ES-I3 (cell line): Measurements from ENCODE around the gene SDK1.

Experiments used
- H3K36me3 ChIP-seq: 2 replicates; pipeline ENCODE4 v1.6.1; 2013; ENCODE audit warnings: mild to moderate bottlenecking, low read length, control low read depth, moderate library complexity; ENCODE audit not compliant: insufficient read depth
- H3K4me1 ChIP-seq: 2 replicates; pipeline ENCODE4 v1.6.1; 2013; ENCODE audit warnings: mild to moderate bottlenecking, control low read depth, low read length; ENCODE audit not compliant: insufficient read depth
- H3K9ac ChIP-seq: 2 replicates; pipeline ENCODE4 v1.6.1; 2013; ENCODE audit warnings: low read depth, mild to moderate bottlenecking, low read length, moderate library complexity
- H3K9me3 ChIP-seq: 2 replicates; pipeline ENCODE4 v1.6.1; 2013; ENCODE audit warnings: mild to moderate bottlenecking, low read length, moderate library complexity; ENCODE audit not compliant: control insufficient read depth, insufficient read depth

The SDK1 gene

DNA sequence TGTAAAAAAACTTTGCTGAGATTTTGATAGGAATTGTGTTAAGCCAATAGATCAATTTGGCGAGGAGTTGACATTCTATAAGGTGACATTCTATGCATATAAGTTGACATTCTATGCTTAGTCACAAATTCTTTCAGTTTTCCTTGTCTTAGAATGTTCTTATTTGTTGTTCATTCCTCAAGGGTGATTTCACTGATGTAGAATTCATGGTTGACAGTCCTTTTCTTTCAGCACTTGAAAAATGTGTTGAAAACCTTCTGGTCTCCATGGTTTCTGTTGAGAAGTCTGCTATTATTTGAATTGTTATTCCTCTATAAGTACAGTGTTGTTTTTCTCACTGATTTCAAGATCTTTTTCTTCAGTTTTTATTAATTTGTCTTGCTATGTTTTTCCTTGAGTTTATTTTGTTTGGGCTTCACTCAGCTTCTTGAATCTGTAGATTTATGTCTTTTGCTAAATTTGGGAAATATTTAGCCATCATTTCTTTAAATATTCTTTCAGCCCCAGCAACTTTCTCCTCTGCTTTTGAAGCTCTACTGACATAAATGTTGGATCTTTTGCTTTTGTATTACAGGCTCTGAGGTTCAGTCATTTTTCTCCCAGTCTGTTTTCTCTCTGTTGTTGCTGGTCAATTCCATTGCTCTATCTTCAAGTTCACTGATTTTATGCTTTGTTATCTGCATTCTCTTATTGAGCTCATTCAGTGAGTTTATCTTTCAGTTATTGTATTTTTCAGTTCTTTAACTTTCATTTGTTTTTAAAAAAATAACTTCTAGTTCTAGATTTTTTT is 154.9 kb downstream of the SDK1 start:
- Histone ChIP-seq H3K4me1 (no peaks in the 10 kb centered on the region), H3K9ac (no peak overlapping the region), H3K9me3 (no peaks in the 10 kb centered on the region), H3K36me3 (no peaks in the 10 kb centered on the region)

DNA sequence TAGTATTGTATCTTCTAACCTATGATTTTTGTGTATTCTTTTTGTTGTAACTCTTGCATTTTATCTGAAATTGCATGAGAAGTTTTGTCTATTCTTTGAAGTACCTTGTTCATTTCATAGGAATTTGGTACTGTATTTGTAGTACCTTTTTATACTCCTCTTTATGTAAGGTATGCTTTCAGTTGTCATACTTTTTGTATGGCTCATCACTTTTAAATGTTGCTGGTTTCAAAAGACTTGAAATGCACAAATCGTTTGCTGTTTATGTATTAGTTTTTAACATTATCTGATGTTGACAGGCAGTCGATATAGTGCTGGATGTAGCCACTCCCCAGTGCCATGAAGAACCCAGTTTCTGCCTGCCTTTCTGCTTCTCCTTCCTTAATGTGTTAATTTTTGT is 158.1 kb downstream of the SDK1 start:
- Histone ChIP-seq H3K9me3 (no peaks in the 10 kb centered on the region), H3K4me1 (0 out of 2 replicates have a peak, but pooled peaks cover 5% of the 10 kb centered on the region), H3K36me3 (no peaks in the 10 kb centered on the region), H3K9ac (no peak overlapping the region)

DNA sequence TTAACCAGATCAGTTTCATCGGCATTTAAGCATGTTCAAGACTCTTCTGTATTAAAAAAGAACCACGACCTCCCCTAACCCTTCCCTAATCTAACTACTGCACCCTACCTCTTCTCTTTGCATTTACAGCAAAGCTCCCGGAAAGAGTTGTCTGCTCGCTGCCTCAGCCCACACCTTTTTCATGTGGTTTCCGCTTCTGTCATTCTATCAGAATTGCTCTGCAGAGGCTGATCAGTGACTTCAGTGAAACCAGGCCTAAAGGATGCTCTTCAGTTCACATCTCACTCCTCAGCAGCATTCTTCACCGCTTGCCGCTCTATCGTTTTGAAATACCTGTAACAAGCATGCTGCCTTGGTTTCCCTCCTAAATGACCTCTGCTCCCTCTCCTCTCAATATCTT is 160.9 kb downstream of the SDK1 start:
- H3K36me3 ChIP-seq = no peaks in the 10 kb centered on the region
- no peak overlapping the region for H3K9ac ChIP-seq
- 0 out of 2 replicates have a peak, but pooled peaks cover 5% of the 10 kb centered on the region for H3K4me1 ChIP-seq
- H3K9me3 ChIP-seq = no peaks in the 10 kb centered on the region

DNA sequence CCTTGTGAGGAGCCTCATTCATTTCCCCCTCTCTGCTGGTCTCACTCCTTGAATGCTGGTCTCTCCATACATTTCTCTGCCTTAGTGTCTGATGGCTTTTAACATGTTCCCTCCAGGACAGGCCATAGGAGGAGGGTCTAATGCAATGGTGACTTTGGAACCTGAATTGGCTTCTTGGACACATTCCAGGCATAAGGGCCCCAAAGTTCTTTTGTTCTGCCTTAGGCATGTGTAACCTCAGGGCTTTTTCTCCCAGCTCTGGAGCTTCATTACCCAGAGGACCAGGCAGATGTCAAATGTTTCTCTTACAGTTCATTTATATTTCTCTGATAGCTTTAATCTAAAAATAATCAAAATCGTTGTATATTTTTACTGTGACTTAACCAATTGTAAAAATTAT is 162.6 kb downstream of the SDK1 start:
- Histone ChIP-seq H3K9me3 (no peaks in the 10 kb centered on the region), H3K36me3 (no peaks in the 10 kb centered on the region), H3K9ac (no peak overlapping the region), H3K4me1 (0 out of 2 replicates have a peak, but pooled peaks cover 5% of the 10 kb centered on the region)

DNA sequence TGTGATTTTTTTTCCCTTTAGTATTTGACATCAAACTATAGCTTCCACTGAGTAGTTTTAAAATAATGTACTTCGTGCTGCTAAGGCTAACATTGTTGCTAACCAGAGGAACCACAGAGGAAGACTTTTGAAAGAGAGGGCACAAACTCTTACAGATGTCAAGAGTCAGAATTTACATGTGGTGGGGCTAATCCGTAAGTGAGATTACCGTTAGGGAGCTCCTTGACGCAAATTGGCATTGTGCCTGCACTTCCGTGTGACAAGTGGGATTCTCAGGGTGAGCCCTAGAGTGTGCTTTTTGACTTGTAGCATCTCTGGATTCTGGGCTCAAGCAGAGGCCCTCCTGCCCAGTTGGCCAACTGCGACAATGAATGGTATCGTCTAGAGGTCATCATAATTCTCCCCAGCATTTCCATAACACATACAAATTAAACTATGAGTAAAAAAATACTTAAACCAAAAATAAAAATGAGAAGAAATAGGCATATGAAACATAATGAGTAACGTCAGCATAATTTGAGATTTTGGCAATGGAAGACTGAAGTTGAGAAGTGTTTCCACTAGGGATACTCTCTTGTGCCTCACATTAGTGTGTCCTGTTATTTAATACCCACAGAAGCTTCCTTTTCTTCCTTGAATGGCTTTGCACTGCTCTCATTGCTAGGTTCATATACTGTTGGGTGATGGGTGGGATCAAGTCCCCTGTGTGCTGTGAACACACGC is 164.0 kb downstream of the SDK1 start:
- Histone ChIP-seq H3K4me1 (0 out of 2 replicates have a peak, but pooled peaks cover 5% of the 10 kb centered on the region), H3K9ac (no peak overlapping the region), H3K9me3 (no peaks in the 10 kb centered on the region), H3K36me3 (no peaks in the 10 kb centered on the region)

DNA sequence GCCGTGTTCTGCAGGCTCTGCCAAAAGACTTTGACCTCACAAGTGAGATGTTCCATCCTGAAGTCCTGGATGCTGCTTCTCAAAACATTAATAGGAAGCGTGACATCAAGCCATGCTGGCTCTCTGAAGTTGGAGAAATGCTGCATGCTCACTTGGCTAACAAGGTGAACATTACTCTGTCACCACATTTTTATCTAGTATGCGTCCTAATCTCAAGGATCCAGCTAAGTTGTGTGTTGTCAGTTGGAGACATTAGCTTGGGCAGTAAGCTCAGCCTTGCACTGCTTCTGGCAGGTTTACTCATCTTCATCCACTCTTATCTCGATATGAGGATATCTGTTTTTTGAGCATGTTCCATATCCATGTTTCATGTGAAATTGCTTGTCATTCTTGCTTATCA is 165.2 kb downstream of the SDK1 start:
- Histone ChIP-seq H3K36me3 (no peaks in the 10 kb centered on the region), H3K4me1 (0 out of 2 replicates have a peak, but pooled peaks cover 5% of the 10 kb centered on the region), H3K9me3 (no peaks in the 10 kb centered on the region), H3K9ac (no peak overlapping the region)

DNA sequence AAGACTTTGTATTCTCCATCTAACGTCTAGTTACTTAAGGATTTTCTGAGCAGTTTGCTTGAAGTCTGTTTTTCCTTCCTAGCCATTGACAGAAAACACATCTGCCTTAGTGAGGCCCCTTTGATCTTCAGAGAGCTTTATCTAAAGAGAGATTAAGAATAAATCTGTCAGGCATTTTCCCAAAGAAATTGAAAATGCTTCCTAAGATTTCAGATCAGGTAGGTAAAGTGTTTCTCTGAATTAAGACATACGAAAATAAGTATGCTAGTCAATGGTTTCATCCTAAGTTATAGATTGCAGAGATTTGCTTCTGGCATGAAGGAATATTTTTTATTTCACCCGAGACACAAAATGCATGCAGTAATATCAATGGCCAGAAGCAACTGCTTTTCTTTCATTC is 168.6 kb downstream of the SDK1 start:
- no peaks in the 10 kb centered on the region for H3K4me1 ChIP-seq
- no peaks in the 10 kb centered on the region for H3K36me3 ChIP-seq
- H3K9ac ChIP-seq = no peak overlapping the region
- no peaks in the 10 kb centered on the region for H3K9me3 ChIP-seq

DNA sequence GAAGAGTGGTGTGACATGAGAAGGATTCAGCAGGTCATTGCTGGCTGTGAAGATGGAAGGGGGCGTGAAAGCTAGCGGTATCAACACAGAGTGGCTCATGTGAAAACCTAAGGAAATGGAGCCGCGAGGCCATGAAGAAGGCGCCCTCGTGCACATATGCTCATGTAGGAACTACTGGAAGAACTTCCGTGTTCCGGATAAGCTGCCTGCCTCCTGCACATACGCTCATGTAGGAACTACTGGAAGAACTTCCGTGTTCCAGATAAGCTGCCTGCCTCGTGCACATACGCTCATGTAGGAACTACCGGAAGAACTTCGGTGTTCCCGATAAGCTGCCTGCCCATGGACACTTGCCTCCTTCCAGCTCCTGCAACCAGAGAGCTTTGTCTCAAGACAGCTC is 179.1 kb downstream of the SDK1 start:
- no peak overlapping the region for H3K9ac ChIP-seq
- H3K4me1 ChIP-seq = no peaks in the 10 kb centered on the region
- H3K9me3 ChIP-seq = no peaks in the 10 kb centered on the region
- H3K36me3 ChIP-seq = no peaks in the 10 kb centered on the region

DNA sequence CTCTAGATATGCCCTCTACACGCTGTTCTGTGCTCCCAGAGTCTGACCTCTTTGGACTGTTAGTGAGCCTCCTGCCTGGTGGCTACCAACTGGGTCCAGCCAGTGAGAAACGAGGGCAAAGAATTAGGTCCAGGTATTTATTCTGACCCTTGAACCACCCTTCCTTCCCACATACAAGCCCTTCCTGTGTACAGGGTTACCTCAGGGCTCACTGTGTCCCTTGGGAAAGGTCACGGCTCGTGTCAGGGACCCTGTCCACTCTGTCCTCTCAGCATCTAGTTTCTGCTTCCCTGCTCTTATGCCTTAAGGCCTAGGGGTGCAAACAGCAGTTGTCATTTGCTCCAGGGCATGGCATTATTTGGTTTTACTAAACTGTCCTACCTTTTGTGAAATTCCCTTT is 180.4 kb downstream of the SDK1 start:
- no peaks in the 10 kb centered on the region for H3K4me1 ChIP-seq
- no peak overlapping the region for H3K9ac ChIP-seq
- H3K36me3 ChIP-seq = no peaks in the 10 kb centered on the region
- no peaks in the 10 kb centered on the region for H3K9me3 ChIP-seq

DNA sequence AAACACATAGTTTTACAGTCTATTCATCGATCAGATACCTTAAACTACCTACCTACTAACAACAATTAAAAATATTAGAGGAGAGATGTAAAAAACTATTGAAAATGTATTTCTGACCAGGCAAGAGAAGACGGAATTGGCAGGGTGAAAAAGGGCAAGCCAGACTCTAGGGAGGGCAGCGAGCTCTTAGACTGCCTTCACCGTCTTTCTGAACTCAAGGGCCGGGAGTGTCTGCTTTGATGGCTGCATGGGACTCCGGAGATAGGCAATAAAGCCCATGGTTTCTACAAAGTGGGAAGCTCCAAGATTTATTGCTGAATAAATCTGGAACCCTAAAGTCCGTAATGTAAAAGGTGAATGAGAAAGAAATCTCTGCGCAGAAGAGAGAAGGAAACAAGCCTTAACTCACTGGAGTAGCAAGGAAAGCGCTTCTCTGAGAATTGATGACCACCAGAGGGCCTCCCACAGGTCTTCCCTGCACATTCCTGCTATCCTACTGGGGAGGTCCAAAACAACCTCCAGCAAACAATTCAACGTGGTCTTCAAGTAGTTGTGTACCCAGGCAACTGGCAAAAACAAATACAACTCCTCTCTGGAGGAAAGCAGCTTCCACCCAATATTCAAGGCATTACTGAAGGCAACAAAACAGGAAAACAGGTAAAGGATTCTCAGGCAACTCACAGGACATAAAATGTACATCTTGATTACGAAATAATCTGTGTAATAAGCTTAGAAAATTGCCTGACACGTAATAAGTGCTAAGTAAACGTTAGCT is 181.3 kb downstream of the SDK1 start:
- H3K9me3 ChIP-seq = no peaks in the 10 kb centered on the region
- no peaks in the 10 kb centered on the region for H3K36me3 ChIP-seq
- no peaks in the 10 kb centered on the region for H3K4me1 ChIP-seq
- H3K9ac ChIP-seq = no peak overlapping the region

DNA sequence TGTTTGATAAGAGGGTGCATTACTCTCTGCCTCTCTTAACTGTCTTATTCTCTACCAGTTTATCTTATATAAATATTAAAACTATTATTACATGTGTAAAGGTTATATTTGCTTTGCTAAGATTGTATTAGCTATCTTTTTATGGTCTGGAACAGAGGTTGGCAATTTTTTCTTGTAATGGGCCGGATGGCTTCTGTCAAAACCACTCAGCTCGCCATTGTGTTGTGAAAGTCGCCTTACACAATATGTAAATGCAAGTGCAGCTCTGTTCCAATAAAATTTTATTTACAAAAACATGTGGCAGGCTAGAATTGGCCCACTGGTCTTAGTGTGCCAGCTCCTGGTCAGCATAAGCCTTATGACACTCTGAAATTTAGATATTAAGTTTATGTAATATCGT is 185.8 kb downstream of the SDK1 start:
- no peaks in the 10 kb centered on the region for H3K36me3 ChIP-seq
- no peak overlapping the region for H3K9ac ChIP-seq
- H3K9me3 ChIP-seq = no peaks in the 10 kb centered on the region
- H3K4me1 ChIP-seq = no peaks in the 10 kb centered on the region

DNA sequence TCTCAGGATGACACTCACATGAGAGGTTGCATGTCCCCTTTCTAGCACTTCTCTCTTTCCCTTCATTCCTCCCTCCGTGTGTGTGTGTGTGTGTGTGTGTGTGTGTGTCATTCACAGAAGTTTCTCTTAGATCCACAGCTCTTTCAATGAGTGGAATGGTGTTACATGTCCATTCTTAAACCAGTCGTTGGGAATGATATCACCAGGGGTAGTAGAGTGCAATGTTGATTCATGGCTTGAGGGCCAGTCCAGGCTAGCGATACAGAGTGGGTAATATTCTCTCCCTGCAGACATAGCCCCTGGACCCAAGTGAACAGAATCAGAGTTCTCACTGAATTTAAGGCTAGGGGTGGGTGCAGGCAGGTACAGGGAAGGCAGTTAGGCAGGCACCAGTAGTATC is 187.8 kb downstream of the SDK1 start:
- Histone ChIP-seq H3K9ac (no peak overlapping the region), H3K36me3 (no peaks in the 10 kb centered on the region), H3K4me1 (peaks cover 4% of the 10 kb centered on the region), H3K9me3 (no peaks in the 10 kb centered on the region)

DNA sequence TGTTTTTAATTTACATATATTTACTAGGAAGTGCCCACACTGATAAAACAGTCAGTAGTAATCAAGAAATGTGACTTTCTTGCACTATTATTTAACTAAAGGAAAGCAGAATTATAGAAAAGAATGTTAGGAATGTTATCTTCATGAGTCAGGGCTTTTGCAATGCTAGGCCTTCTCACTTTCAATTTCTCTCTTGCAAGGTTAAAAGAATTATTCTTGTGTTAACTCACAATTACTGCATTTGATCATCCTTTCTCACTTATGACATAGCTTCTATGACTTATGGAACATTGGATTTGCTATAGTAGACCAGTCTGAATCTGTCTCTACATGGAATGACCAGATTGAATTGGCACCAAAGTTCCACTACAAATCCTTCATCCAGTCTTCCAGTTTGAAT is 192.4 kb downstream of the SDK1 start:
- H3K36me3 ChIP-seq = no peaks in the 10 kb centered on the region
- no peak overlapping the region for H3K9ac ChIP-seq
- no peaks in the 10 kb centered on the region for H3K9me3 ChIP-seq
- H3K4me1 ChIP-seq = peaks cover 6% of the 10 kb centered on the region

DNA sequence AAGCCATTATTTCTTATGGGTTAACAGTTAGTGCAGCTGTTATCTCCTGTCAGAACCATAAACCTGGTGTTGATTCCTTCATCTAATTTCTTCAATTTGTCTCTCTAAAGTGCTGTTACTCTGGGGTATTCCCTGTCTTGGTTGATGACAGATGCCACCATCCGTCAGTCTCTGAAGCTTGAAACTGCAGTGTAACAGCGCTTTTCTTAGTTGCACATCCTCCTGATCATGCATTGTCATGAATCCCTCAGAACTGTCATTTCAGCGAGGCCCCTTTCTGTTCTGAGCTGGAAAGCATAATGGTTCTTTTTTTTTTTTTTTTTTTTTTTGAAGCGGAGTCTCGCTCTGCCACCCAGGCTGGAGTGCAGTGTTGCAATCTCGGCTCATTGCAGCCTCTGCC is 193.9 kb downstream of the SDK1 start:
- Histone ChIP-seq H3K9me3 (no peaks in the 10 kb centered on the region; the same call in none of the 2 replicates), H3K36me3 (no peaks in the 10 kb centered on the region), H3K4me1 (peaks cover 6% of the 10 kb centered on the region), H3K9ac (no peak overlapping the region)
